ENCODE results near the gene SEC24C.

DNA sequence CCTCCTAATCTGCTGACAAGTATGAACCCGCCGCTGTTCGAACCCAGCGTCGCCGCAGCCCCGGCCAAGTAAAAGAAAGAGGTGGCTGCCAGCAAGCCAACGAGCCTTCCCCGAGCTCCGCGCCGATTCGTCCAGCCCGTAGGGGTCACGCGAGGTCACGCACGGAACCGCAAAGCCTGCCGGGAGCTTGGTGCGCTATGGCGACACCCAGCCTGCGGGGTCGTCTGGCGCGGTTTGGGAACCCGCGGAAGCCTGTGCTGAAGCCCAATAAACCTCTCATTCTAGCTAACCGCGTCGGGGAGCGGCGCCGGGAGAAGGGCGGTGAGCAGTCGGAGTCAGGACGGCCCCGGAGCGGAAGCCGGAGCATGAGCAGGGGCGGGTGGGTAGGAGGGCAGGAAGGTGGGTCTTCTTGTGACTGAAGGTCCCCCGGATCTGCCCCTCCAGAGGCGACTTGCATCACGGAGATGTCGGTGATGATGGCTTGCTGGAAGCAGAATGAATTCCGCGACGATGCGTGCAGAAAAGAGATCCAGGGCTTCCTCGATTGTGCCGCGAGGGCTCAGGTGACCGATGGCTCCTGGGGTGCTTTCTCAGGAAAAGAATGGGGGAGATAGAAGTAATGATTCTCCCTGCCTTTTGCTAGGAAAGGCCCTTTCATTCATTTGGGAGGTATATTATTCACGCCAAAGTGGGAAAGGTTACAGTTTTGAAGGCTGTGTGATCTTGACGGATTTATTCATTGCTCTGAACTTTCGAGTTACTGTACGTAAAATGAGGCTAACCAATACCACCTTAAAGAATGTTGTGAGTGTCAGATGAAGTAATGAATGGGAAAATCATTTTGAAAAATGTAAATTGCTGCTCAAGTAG is 37.9 kb downstream of the SEC24C start, which contains the start of gene CHCHD1:
- peak; percentile 90 for TF ChIP-seq TAF1 (IDR thresholded peaks at IDR 0.05; ENCODE audit: low read depth, low read length)
- peak; percentile 89 for TF ChIP-seq POLR2A (IDR thresholded peaks at IDR 0.05; ENCODE audit: low read depth, low read length)
- no peak for TF ChIP-seq POU2F2 (IDR thresholded peaks at IDR 0.05; ENCODE audit: low read depth, low read length)
- TF ChIP-seq POLR2AphosphoS5 (IDR thresholded peaks at IDR 0.05; ENCODE audit: low read depth, low read length): peak; percentile 91

Data from GM12891 (cell line).